GM12872 (cell line): ENCODE measurements around the gene LURAP1L.

ENCODE experiments used
- CTCF ChIP-seq: IDR thresholded peaks from 3 replicates; pipeline ENCODE4 v1.5.1; 2011; ENCODE audit warnings: low read depth, mild to moderate bottlenecking, low read length, moderate library complexity; ENCODE audit not compliant: insufficient read depth

Gene LURAP1L

DNA sequence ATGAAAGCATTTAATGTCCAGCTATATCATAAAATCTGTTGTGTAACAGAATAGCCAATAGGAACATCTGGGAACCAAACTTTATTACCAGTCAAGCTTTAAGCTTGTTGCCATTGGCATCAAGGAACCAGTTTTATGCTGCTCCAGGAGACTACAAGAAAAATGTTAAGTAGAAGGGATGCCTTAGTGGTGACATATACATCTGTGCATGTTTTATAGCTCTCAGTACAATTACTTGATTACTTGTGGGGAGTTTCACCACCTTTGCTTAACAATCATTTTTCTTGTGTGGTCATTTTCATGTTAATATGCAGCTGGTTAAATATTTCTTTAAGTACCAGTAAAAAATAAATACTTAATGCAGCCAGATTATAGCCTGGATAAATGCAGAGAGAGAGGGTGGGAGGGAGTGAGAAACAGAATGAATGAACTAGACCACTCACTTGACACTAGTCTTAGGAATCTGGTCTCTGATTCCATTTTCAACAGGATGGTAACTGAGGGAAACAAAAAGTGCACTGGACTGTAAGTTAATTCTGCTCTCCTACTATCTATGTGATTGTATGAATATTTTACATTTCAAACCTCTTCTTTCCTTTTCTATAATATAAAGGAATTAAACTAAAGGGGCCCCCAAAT lies 35.7 kb upstream of the LURAP1L start:
- TF ChIP-seq CTCF: no peak

DNA sequence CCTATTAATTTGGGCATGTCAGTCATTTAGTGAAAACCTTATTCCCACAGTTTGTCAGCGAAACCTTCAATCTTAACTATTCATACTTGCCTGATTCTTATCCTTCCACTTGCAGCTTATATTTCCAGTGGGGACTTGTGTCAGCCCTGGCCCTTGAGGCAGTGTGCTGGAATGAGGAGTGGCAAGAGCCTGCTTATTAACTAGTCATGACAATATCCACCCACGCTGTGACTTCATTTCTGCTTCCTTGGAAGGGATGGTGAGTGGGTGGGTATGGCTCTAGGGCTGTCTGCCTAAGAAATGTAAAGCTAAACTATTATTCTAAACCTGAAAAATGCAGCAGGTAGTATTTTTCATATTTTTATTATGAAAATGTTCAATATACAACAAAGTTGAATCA lies 34.0 kb upstream of the LURAP1L start:
- TF ChIP-seq CTCF: no peak

GRCh38 chr9:12748016-12748415 lies 26.8 kb upstream of the LURAP1L start:
- no peak for TF ChIP-seq CTCF

DNA sequence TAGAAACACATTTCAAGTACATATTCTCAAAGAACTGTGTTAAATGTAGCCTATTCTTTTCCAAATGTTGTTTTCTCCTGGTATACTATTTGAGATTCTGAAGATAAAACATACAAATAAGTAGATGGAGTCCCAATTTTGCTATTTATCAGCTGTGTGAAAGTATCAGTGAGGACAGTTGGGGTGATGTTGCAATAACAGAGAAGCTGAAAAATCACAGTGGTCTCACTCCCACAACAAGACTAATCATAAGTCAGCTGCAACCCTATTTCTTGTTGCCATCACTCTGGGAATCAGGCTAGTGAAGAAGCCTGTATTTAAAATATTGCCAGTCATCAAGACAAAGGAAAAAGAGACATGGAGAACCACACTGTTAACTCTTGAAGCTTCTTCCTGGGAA lies 25.9 kb upstream of the LURAP1L start:
- TF ChIP-seq CTCF: no peak

DNA sequence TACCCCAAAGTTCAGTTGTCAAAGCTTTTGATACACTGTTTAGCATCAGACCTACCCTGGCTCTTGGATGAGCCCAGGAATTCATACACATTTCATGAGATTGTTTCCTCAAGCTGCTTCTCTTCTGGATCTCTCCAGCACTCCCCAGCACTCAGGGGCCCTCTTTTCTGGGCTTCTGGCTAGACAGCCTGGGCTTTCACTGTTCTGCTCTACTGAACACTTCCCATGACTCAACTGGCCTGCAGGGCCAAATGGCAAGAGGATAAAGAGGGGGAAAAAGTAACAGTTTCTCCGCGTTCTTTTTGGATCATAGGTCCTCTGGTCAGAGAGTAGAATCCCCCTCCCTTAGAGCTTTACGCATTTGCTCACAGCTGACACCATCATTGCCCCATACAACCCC lies 20.9 kb upstream of the LURAP1L start:
- no peak for TF ChIP-seq CTCF

DNA sequence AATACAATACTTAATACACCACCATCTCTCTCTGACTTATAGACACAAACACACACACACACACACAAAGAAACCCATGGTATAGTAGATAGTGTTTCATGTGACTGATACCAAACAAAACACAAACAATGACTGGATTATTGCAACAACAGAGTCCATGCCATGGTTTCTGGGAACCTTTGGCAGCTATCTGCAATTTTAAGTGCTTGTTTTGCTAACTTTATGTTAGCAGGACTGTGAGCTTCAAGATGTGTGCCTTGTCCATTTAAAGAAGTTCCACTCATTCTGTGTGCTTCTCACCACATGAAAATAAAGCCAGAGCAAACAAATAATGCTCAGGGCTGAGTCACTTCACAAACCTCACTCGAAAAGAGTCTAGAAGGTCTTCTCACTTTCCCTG lies 15.1 kb upstream of the LURAP1L start:
- TF ChIP-seq CTCF: no peak

DNA sequence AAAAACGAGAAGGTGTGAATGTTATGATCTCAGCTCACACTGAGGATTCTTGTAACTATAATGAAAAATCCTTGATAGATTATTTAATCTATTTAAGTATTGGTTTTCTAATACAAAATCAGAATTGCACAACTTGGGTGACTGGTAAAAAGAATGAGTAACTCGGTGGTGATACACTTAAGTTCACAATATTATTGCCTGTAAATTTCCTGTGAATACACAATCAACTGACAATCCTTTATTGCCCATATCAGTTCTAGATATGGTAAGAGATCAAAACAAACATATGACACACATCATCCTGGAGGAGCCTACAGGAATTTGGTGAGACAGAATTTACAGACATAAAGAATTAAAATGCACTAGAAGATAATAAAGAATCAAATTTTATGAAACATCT lies 14.1 kb upstream of the LURAP1L start:
- TF ChIP-seq CTCF: no peak

- TF ChIP-seq CTCF: no peak
Observed at GRCh38 chr9:12764150-12764549, 10.7 kb upstream of the LURAP1L start.
